Measurements from ENCODE around the gene ABI1.

ABI1 gene

DNA sequence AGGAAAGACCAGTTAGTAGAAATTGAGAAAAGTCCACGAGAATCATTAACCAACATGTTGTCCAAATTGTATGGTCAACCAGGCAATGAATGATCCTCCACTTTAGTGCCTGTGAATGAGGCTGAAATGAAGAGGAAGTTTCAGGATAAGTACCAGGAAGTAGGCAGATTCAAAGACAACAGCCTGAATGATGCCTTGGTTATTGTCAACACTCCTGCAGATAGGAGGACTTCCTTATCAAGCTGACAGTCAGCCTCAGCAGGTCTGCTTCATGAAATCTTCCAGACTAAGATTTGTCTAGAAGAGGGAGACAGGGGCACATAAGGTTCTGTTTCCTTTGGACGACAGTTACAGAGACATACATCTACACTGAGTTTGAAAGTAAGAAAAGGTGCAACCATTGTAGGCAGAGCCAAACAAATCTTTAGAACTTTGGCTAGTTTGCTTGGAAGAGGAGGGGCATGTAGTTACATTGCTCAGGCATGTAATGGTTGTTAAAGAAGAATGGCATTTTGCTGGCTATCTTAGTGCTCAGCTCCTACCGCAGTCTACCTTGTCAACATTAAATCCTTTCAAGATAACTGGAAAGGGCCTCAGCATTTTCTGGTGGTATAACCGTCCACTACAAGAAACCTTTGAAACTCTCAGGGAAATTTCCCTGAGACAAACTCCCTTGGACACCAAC is 81.4 kb downstream of the ABI1 start:
- no peak for DNase-seq
- Mint-ChIP-seq H3K36me3 (ENCODE audit: low read depth) (peaks cover 17% of the 10 kb centered on the region), H3K27me3 (no peaks in the 10 kb centered on the region), H3K4me3 (no peak overlapping the region), H3K4me1 (ENCODE audit: low read depth) (peaks cover 86% of the 10 kb centered on the region), H3K9me3 (no peaks in the 10 kb centered on the region), H3K27ac (no peak overlapping the region)

DNA sequence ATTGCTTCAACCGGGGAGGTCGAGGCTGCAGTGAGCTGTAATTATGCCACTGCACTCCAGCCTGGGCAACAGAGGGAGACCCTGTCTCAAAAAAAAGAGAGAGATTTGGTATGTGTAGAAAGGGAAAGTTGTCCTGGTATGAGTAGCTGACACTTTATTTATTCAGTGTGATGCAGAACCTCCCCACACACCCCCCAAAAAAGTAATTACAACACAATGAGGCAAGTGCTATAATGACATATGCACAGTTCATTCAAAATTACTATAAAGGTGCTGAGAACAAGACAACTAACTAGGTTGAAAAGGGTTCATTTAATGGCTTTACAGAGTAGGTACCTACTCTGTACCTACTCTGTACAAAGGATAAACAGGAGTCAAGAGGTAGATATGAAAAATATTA is 83.1 kb downstream of the ABI1 start:
- no peaks in the 10 kb centered on the region for H3K27me3 Mint-ChIP-seq
- peaks cover 21% of the 10 kb centered on the region for H3K36me3 Mint-ChIP-seq (ENCODE audit: low read depth)
- H3K9me3 Mint-ChIP-seq, result no peaks in the 10 kb centered on the region
- H3K4me3 Mint-ChIP-seq, result no peak overlapping the region
- H3K27ac Mint-ChIP-seq, result peak overlapping the region; percentile 35
- H3K4me1 Mint-ChIP-seq (ENCODE audit: low read depth), result peaks cover 80% of the 10 kb centered on the region
- DNase-seq, result no peak

DNA sequence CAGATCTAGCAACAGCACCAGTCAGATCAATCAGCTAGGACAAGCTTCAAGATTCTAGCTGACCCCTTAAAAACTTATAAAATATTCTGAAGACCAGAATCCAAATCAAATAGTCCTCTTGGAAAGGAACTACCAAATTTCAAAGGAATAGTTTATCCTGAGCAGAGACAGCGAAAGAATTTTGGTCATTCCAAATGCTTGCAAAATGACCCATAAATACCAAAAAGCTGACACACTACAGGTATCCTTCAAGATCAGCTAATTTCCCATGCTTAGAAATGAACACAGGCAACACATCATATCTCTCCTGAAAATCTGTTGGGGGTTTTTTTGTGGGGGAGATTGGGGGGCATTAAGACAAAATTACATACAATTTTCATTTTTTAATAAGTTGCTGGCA is 84.5 kb downstream of the ABI1 start:
- H3K4me1 Mint-ChIP-seq (ENCODE audit: low read depth), result peaks cover 76% of the 10 kb centered on the region
- DNase-seq, result no peak
- peaks cover 19% of the 10 kb centered on the region for H3K36me3 Mint-ChIP-seq (ENCODE audit: low read depth)
- peak overlapping the region; percentile 2 for H3K27ac Mint-ChIP-seq
- no peak overlapping the region for H3K4me3 Mint-ChIP-seq
- H3K27me3 Mint-ChIP-seq, result no peaks in the 10 kb centered on the region
- H3K9me3 Mint-ChIP-seq, result no peaks in the 10 kb centered on the region

DNA sequence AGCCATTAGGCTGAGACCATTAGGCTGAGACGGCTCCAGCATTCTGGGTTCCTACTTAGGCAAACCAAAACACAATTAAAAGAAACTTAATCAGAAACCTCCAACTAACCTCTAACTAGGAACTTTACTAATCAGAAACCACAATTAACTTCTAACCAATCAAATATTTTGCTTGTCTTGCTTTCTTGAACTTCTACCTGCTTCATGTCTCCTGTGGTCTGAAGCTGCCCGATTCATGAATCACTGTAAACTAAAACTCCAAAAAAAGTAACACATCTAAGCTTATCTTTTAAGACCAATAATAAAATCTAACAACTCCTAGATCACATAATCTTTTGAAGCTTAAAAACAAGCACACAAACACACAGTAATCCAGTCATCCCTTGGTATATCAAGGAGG is 87.1 kb downstream of the ABI1 start:
- Mint-ChIP-seq H3K4me3 (no peak overlapping the region), H3K27me3 (no peaks in the 10 kb centered on the region), H3K4me1 (ENCODE audit: low read depth) (peaks cover 59% of the 10 kb centered on the region), H3K36me3 (ENCODE audit: low read depth) (peaks cover 35% of the 10 kb centered on the region), H3K27ac (peak overlapping the region; percentile 66), H3K9me3 (no peaks in the 10 kb centered on the region)
- no peak for DNase-seq

DNA sequence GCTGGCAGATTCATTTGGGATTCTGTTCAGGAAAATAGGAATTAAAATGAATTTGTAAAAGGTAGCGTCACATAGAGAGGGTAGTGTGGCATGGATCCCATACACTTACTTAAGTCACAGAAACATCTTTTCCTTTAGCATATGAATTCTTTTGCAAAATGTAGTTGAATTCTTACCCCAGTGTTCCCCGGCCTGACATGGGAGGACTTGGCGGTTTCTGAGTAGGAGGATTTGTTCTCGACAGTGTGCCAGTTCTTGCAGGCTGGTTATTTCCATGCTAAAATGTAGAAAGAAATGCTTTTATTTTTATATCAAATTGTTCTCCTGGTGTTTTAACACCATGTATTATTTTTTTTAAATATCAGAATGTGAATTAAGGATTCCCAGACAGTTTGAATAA is 90.7 kb downstream of the ABI1 start:
- no peak for DNase-seq
- H3K36me3 Mint-ChIP-seq (ENCODE audit: low read depth), result peaks cover 50% of the 10 kb centered on the region
- no peak overlapping the region for H3K4me3 Mint-ChIP-seq
- peaks cover 34% of the 10 kb centered on the region for H3K4me1 Mint-ChIP-seq (ENCODE audit: low read depth)
- H3K27ac Mint-ChIP-seq, result no peak overlapping the region
- H3K27me3 Mint-ChIP-seq, result no peaks in the 10 kb centered on the region
- H3K9me3 Mint-ChIP-seq, result no peaks in the 10 kb centered on the region

DNA sequence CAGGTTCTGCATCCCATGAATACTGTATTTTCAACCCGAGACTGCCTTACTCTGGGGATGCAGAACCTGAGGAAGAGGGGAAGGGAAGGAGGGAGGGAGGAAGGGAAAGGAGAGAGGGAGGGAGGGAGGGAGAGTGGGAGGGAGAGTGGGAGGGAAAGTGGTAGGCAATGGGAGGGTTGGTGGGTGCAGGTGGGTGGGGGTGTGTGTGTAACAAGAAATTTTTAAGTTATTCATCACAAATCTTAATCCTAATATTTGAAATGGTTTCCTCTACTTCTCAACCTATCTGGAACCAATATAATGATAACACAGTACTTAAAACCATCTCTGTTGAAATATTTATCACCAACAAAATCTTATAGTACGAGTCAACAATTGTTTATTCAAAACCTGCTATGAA is 95.2 kb downstream of the ABI1 start:
- H3K27ac Mint-ChIP-seq, result peak overlapping the region; percentile 33
- peaks cover 68% of the 10 kb centered on the region for H3K36me3 Mint-ChIP-seq (ENCODE audit: low read depth)
- DNase-seq, result no peak
- no peak overlapping the region for H3K4me3 Mint-ChIP-seq
- H3K4me1 Mint-ChIP-seq (ENCODE audit: low read depth), result peaks cover 6% of the 10 kb centered on the region
- no peaks in the 10 kb centered on the region for H3K27me3 Mint-ChIP-seq
- H3K9me3 Mint-ChIP-seq, result no peaks in the 10 kb centered on the region

DNA sequence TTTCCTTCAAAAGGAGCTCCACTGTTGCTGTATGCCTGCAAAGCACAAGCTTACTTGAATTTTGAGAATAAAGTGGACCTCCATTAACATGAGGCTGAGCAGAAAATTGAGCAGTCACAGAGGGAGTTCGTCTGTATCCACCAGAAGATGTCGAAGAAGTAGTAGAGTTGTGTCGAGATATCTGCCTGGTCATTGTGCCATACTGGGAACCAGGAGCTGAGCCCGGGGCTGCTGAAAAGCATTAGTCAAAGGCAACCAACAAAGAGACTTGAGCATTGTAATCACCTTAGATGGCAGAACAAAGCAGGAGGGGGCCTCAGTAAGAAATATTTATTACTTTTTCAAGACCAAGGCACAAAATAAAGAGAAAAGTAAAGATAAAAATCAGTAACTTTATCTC is 101.8 kb downstream of the ABI1 start:
- H3K27me3 Mint-ChIP-seq, result no peaks in the 10 kb centered on the region
- H3K4me1 Mint-ChIP-seq (ENCODE audit: low read depth), result peaks cover 8% of the 10 kb centered on the region
- DNase-seq, result no peak
- peak overlapping the region; percentile 7 for H3K27ac Mint-ChIP-seq
- peaks cover 62% of the 10 kb centered on the region for H3K36me3 Mint-ChIP-seq (ENCODE audit: low read depth)
- H3K9me3 Mint-ChIP-seq, result no peaks in the 10 kb centered on the region
- H3K4me3 Mint-ChIP-seq, result no peak overlapping the region

DNA sequence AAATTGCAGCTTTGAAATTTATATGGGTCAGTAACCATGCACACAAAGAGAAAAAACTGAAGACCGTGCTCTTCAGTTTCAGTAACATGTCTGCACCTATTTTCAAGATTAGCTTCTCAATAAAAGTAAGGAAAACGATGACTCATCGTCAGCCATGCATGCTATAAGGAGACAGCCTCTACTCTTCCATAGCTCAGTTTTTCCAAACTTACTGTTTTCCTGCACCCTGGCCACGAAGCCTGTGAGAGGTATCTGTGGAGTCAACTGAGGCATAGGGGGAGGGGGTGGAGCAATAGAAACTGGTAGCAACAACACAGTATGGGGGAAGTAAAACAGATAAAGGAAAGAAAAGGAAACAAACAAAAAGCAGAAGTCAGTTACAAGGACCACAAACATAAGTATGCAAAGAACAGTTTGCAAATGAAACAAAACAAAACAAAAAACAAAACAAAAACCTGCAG is 105.3 kb downstream of the ABI1 start:
- peaks cover 11% of the 10 kb centered on the region for H3K4me1 Mint-ChIP-seq (ENCODE audit: low read depth)
- no peaks in the 10 kb centered on the region for H3K9me3 Mint-ChIP-seq
- H3K4me3 Mint-ChIP-seq, result no peak overlapping the region
- peaks cover 72% of the 10 kb centered on the region for H3K36me3 Mint-ChIP-seq (ENCODE audit: low read depth)
- no peak for DNase-seq
- H3K27ac Mint-ChIP-seq, result peak overlapping the region; percentile 74
- H3K27me3 Mint-ChIP-seq, result no peaks in the 10 kb centered on the region

DNA sequence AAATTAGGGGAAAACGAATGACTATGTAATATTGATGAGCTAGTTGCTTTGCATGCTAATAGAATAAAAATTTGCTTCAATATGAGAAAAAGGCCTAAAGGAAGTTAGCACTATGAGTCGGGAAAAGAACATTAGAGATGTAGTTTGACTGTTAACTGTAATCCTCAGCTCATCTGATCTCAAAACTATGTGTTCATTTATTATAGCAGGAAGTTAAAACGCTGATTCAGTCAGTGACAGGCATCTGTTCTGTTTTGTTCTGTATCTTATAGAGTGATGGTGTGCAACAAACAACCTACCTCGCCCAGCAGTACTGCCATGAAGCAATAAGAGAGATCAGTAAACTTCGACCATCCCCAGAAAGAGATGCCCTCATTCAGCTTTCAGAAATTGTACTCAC is 114.7 kb downstream of the ABI1 start:
- H3K36me3 Mint-ChIP-seq (ENCODE audit: low read depth), result peaks cover 91% of the 10 kb centered on the region
- peaks cover 26% of the 10 kb centered on the region for H3K4me1 Mint-ChIP-seq (ENCODE audit: low read depth)
- DNase-seq, result no peak
- peak overlapping the region; percentile 74 for H3K27ac Mint-ChIP-seq
- no peak overlapping the region for H3K4me3 Mint-ChIP-seq
- H3K27me3 Mint-ChIP-seq, result no peaks in the 10 kb centered on the region
- no peaks in the 10 kb centered on the region for H3K9me3 Mint-ChIP-seq

DNA sequence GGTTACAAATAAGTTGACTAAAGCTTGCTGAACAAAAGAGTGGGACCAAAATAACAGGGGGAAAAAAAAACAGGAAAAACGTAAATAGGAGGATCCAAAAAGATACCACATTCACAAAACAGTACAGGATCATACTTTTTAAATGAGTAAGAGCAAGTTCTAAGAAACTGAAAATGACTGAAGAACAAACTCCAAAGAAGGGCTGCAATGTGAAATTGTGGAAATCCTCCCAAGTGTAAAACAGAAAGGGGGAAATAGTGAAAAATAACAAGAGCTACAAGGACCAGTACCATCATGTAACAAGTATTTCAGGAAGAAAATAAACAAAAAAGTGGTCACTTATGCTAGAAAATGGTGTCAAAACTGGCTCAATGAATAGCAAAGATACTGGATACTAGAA is 116.9 kb downstream of the ABI1 start:
- Mint-ChIP-seq H3K36me3 (ENCODE audit: low read depth) (peaks cover 97% of the 10 kb centered on the region), H3K4me3 (no peak overlapping the region), H3K4me1 (ENCODE audit: low read depth) (peaks cover 39% of the 10 kb centered on the region), H3K9me3 (no peaks in the 10 kb centered on the region), H3K27me3 (no peaks in the 10 kb centered on the region), H3K27ac (peak overlapping the region; percentile 86)
- DNase-seq, result no peak

DNA sequence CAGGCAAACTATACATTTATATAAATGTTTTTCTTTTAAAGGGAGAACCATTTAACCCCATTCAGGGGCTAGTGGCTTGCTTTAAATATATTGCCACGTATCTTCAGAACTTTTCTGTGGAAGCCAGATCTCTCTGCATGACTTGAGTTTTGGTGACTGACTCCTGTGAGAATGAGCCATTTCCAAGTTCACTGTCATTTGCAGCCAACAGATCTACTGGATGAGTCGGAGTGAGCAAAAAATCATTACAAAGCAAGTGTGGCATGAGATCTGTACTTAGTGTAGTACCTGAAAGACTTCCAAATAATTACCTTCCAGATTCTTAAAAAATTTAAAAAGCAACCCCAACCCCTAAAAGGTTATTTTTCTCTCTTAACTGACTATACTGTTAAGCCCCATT is 117.7 kb downstream of the ABI1 start:
- peak overlapping the region; percentile 86 for H3K27ac Mint-ChIP-seq
- H3K4me3 Mint-ChIP-seq, result no peak overlapping the region
- H3K27me3 Mint-ChIP-seq, result no peaks in the 10 kb centered on the region
- peaks cover 41% of the 10 kb centered on the region for H3K4me1 Mint-ChIP-seq (ENCODE audit: low read depth)
- DNase-seq, result no peak
- peaks cover 97% of the 10 kb centered on the region for H3K36me3 Mint-ChIP-seq (ENCODE audit: low read depth)
- no peaks in the 10 kb centered on the region for H3K9me3 Mint-ChIP-seq

DNA sequence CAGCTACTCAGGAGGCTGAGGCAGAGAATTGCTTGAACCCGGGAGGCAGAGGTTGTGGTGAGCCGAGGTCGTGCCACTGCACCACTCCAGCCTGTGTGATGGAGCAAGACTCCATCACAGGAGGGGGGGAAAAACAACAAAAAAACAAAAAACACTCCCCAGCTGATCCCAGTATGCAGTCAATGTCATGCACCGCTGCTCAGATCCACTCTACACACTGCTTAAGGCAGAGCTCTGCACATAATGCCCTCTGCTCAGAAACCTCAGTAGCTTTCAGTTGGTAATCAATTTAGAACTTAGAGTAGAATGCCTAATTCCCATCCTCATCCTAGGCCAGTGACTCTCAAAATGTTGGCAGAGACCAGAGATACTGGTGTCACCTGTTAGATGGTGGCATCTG is 119.4 kb downstream of the ABI1 start:
- Mint-ChIP-seq H3K36me3 (ENCODE audit: low read depth) (peaks cover 99% of the 10 kb centered on the region), H3K4me3 (no peak overlapping the region), H3K9me3 (no peaks in the 10 kb centered on the region), H3K27me3 (no peaks in the 10 kb centered on the region), H3K27ac (peak overlapping the region; percentile 94), H3K4me1 (ENCODE audit: low read depth) (peaks cover 55% of the 10 kb centered on the region)
- DNase-seq, result no peak

DNA sequence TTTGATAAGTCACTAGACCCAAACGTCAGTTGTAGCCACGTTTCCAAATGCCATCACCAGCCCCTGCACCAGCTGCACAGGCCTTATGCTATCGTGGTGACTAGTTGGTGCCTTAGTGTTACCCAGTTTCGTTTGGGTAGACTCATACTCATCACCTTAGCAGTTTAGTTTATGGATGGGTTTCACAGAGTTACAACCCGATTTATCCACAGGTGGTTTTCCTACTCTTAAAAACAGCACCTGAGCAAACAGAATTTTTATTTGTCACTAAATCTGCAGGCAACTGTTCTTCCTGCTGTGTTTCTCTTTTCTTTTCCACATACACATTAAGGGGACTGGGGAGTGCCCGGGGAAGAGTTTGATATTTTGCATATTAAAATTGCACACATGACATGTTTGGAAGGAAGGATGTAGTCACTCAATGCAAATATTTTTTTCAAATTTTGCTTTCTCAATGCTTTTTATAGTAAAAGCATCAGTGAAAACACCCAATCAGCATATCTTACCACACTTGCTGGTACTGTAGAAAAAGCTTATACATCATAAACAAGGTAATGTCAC is 121.6 kb downstream of the ABI1 start:
- no peaks in the 10 kb centered on the region for H3K27me3 Mint-ChIP-seq
- H3K9me3 Mint-ChIP-seq, result no peaks in the 10 kb centered on the region
- H3K4me3 Mint-ChIP-seq, result peak overlapping the region; percentile 39
- peak overlapping the region; percentile 94 for H3K27ac Mint-ChIP-seq
- DNase-seq, result no peak
- peaks cover 59% of the 10 kb centered on the region for H3K4me1 Mint-ChIP-seq (ENCODE audit: low read depth)
- peaks cover 100% of the 10 kb centered on the region for H3K36me3 Mint-ChIP-seq (ENCODE audit: low read depth)

DNA sequence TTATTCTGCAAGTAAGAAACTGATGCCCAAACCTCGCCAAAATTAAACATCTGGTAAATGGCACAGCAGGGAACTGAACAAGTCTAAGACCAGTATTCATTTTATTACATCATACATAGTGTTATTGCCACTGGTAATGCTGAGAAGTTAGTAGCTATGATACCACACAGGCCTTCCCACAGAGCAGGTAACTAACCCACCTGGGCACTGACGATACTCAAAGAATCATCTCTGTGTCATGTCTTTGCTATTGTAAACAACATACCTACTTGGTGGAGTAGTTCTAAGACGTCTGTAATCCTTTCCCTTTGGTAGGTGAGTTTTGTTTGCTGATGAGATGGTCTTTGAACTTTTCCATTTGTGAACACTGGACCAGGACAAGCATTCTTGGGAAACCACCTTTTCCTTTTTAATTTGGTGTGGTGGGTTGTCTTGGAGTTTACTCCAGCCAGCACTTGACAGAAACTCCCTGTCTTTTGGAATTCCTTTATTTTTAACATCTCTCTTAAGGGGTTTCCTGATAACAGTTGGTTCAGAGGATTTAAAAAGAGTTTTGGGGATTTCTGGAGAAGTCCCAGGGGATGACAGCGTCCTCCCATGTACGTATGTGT is 122.4 kb downstream of the ABI1 start:
- DNase-seq, result no peak
- H3K27ac Mint-ChIP-seq, result peak overlapping the region; percentile 94

DNA sequence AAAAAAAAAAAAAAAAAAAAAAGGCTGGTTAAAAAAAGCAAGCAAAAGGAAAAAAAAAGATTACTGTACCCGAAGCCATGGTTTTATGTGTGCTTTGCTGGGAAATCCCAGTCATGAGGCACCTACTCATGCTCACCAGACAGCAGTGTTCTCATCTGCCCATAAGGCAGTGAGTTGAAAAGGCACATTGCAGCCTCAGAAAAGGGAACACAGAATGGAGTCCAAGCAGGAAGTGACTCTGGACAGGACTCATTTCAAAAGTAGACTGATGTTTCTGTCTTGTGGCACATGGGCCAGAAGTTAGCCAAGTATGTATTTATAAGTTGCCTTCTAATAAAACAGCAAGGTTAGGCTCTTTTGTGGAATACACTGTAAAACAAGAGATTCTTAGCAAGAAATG is 123.0 kb downstream of the ABI1 start:
- Mint-ChIP-seq H3K4me1 (ENCODE audit: low read depth) (peaks cover 51% of the 10 kb centered on the region), H3K27ac (peak overlapping the region; percentile 94), H3K4me3 (peak overlapping the region; percentile 2), H3K36me3 (ENCODE audit: low read depth) (peaks cover 100% of the 10 kb centered on the region), H3K9me3 (no peaks in the 10 kb centered on the region), H3K27me3 (no peaks in the 10 kb centered on the region)
- no peak for DNase-seq

More for the DNA sequence above, 122.4 kb downstream of the ABI1 start:
- H3K36me3 Mint-ChIP-seq (ENCODE audit: low read depth), result peaks cover 100% of the 10 kb centered on the region
- no peak overlapping the region for H3K4me3 Mint-ChIP-seq
- peaks cover 54% of the 10 kb centered on the region for H3K4me1 Mint-ChIP-seq (ENCODE audit: low read depth)
- no peaks in the 10 kb centered on the region for H3K9me3 Mint-ChIP-seq
- no peaks in the 10 kb centered on the region for H3K27me3 Mint-ChIP-seq

Data from activated T-cell treated with anti-CD3 and anti-CD28 coated beads, Interleukin-2, amount 50 U/mL, for 24 hours (primary cell).